ENCODE measurements around the gene DDX19B. TPM values are rescaled to one million over a fixed set of nuclear protein-coding genes. Genes with fewer than 3 reads are reported as not detected.
A peak's percentile ranks its signal among the peaks of the same experiment; 100 is the strongest.
"Not testable (repeated sequence)": the region's sequence is repeated elsewhere in the genome, so short reads cannot be mapped to it uniquely, and the experiment has no call there.

The DDX19B gene
- 14.6 TPM for total RNA-seq

DNA sequence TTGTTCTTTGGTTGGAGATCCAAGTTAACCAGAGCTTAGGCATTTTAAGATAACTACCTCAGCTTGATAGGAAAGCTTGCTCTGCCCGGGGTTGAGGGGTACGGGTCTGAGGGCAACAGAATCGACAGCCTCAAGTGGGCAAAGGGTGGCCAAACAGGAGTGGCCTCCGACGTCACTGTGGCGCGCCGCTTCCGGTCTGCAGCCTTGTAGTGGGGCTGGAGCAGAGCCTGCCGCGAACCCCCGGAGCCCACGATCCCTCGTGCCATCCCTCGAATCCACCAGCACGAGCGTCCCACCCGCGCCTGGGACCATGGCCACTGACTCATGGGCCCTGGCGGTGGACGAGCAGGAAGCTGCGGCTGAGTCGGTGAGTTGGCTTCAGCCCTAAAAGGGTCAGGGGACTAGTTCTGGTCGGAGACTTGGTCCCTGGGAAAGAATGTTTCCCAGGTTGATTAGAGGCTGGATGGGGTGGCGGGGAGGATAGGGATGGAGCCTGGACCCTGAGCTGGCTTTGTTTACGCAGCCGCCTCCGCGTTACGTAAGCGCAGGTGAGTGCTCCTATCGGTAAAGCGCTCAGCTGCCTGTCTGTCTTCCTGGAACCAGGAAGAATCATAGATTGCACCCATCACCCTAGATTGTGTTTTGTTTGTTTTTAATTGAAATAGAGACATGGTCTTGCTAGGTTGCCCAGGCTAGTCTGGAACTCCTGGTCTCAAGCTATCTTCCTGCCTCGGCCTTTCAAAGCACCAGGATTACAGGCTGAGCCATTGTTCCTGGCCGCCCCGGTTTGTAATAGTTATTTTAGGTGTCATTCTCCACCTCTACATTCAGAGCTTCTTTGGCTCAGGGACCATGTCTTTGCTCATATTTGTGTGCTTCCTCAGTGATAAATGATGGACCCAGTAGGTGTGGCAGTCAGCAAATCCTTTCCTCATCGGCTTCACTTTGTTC lies at the start of gene DDX19B:
TSS of gene DDX19B (plus strand) at position 199 of the 951 bp plus-strand sequence. CDS start at position 311, 112 bp downstream.
- DNase-seq (ENCODE audit: low spot score) (peak; percentile 84), ATAC-seq (peak; percentile 91)

DNA sequence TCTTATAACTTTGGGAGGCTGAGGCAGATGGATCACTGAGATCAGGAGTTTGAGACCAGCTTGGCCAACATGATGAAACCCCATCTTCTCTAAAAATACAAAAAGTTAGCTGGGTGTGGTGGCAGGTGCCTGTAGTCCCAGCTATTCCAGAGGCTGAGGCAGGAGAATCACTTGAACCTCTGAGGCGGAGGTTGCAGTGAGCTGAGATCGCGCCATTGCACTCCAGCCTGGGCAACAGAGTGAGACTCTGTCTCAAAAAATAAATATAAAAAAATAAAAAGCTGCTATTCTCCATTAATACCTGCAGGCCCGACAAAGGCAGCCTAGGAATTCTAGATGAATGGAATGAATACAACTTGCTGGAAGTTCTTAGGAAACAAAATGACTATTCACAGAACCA lies 49.3 kb upstream of the DDX19B start:
- ATAC-seq; DNase-seq (ENCODE audit: low spot score): not testable (repeated sequence)

DNA sequence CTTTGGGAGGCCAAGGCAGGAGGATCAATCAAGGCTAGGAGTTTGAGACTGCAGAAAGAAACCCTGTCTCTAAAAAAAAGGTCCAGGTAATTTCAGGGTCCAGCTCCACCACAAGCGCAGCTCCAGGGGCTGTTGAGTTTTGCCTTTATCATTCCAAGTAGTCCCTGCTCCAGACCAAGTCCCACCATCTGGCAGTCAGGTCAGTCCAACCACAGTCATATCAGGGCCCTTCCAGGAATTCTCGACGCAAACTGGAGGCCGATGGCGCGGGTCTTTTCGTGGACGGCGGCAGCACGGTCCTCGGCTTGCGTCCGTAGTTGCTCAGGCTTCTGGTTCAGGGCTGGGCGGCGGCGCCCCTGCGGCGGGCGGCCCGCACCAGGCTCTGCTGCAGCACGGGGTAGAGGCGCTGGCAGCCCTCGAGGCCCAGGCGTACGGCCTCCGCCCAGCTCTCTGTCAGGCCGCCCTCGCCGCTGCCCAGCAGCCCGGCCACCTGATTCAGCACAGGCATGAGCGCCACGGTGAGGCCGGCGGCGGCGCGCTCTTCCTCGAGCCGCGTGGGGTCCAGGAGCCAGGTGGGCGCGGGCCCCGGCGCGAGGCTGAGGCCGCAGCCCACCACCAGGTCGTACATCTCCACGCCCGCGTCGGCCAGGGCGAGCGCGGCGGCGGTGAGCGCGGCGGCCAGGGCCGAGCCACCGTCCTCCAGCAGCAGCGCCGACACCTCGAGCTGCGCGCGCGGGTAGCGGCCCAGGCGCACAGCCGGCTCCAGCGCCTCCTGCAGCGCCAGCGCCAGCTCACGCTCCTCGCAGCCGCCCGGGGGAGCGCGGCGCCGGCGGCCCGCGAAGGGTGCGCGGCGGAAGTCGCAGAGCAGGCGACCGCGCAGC lies 48.0 kb upstream of the DDX19B start:
- ATAC-seq = peak; percentile 76
- DNase-seq (ENCODE audit: low spot score) = peak; percentile 75

DNA sequence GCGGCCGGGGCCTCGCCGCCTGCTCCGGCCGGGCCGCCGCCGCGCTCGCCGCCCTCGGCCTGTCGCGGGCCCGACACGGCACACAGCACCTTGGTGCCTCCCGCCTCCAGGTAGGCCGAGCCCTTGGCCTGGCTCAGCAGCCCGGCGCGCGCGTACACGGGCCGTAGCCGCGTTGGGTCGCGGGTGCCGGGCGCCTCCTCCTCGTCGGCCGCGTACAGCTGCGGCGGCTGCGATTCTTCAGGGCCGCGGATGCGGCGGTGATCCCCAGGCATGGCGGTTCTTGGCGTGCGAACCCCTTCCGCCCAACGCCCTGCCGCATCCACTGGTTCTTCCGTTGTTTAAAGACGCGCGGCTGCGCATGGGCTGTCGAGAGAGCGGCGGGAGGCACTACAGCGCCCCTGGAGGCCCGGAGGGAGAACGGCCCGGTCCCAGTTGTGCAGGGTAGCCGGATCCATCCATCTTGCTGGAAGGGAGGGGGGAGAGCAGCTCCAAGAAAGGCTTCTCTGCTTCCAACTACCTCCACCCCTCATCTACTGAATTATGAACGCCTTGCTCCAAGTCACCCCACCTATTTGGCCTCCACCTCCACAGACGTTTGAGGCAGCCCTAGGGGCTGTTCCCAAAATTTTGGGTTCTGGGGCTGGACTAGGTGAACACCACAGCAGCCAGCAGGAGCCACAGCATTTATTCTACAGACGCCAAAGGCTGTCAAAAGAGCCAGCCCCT lies 47.2 kb upstream of the DDX19B start, which contains the start of gene EXOSC6:
TSS of gene EXOSC6 (minus strand) at position 312 of the 726 bp plus-strand sequence. CDS start at position 272, 40 bp downstream.
- ATAC-seq (peak; percentile 92), DNase-seq (ENCODE audit: low spot score) (peak; percentile 91)

DNA sequence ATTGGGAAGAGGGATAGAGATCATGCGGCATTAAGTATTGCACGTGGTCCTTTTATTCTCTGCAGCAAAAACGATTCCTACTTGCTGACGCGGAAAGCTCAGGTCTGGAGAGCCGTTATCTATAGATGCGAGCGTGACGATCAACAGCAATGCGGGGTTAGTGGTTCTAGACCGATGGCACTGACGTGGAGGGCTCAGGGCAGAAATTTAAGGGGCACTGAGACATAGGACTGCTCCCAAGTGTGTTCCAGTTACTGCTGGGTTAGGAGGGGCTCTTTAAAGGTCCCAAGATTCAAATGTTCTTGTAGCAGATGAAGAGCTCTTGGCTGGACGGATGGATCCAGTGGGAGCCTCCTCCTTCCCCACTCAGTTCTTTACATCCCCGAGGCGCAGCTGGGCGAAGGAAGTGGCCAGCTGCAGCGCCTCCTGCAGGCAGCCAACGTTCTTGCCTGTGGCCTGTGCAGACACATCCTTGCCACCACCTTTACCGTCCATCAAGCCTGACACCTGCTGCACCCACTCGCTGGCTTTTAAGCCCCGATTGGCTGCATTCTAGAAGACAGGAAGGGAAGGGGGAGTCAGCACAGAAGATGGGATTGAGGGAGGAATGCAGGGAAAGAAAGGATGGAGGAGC lies 46.5 kb upstream of the DDX19B start:
- DNase-seq (ENCODE audit: low spot score) (no peak), ATAC-seq (no peak)

DNA sequence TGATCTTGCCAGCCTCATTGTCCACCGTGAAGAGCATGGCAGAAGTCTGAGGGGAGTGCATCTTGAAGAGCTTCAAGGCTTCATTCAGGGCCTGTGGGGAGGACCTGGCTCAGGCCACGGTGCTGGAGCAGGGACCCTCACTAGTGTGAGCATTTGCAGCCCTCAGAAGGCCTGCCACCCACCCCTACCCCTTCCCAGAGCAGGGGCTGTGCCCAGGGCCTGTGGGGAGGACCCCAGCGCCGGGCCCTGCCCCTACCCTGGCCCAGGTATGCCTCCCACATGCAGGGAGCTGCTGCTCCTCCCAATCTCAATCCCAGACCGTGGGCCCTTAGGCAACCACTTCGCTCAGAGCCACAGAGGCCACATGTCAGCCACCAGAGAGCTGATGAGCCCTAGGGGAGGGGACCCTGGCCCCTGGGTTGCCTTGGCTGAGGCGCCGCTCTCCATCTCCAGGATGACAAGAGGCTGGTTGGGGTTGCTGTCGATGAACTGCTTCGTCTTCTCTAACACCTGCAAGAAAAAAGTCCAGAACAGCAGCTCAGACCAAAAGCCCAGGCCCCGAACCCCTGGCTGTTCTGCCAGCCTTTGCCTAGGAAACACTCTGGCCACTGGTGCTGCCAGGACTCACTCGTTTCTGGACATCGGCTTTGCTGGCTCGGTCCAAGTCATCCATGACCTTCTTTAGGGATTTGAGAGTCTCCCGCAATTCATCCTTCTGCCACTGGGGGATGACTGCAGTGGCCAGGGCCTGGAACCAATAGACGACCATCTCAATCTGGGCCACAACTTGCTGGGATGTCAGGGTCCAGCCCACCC lies 45.5 kb upstream of the DDX19B start:
- no peak for ATAC-seq

DNA sequence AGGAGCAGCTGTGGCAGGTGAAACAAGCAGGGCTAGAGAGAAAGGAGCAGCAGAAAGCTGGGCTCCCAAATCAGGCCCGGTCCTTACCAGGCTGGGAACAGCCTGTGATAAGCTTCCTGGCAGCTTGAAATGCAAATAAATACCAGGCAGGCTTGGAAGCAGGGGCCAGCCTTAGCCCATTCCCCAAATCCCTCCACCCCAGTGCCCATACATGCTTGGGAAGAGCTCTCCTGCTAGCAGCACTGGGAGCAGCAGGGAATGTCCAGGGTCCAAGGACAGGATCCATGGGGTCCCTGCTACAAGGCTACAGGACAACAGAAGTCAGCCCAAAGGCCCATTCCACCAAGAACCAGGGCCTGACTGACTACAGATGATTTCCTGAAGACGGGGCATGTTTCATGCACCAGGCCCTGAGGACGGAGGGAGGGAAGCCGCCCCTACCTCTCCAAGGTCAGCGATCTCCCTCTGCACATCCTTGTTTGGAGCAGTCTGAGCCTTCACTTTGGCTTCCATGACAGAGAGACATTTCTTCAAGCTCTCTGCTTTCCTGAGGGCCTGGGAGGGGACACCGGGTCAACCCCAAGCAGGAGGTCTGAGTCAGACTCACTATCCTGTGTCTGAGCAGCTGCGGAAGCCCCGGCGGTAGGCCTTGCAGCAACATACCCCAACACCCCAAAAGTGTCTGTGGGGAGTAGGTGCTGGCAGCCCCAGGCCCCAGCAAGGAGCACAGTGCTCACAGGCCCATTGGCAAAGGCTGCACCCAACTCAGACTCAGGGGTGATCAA lies 44.6 kb upstream of the DDX19B start:
- DNase-seq (ENCODE audit: low spot score) = no peak
- no peak for ATAC-seq

More for the DNA sequence above, 45.5 kb upstream of the DDX19B start:
- no peak for DNase-seq (ENCODE audit: low spot score)

DNA sequence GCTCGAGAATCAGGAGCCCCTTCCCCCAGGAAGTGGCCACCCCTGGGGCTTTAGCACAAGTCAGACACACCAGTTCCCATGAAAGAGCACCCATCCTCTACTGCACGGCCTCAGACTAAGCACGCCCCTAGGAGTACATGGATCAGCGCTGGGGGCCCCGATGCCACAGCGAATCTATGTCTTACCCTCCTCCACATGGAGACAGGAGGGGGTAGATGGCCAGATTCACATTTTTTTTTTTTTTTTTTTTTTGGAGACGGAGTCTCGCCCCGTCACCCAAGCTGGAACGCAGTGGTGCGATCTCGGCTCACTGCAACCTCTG lies 44.1 kb upstream of the DDX19B start:
- no peak for DNase-seq (ENCODE audit: low spot score)
- ATAC-seq = no peak

DNA sequence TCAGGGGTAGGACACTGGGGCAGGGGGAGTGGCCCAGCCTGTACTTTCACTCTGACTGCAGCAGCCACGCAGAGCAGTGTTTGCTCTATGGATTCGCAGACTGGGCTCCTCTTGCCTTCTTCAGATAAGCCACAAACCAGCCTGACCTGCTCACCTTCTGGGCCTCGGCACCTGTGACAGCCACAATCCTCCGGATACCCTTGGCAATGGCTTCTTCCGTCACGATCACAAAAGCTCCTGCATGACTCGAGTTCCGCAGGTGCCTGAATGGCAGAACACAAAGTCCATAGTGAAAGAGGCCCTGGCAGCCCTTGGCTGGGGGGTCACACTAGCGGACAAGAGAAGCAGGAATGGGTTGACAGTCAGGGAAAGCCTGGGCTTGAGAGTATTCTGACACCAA lies 43.4 kb upstream of the DDX19B start:
- DNase-seq (ENCODE audit: low spot score) = no peak
- ATAC-seq = no peak

DNA sequence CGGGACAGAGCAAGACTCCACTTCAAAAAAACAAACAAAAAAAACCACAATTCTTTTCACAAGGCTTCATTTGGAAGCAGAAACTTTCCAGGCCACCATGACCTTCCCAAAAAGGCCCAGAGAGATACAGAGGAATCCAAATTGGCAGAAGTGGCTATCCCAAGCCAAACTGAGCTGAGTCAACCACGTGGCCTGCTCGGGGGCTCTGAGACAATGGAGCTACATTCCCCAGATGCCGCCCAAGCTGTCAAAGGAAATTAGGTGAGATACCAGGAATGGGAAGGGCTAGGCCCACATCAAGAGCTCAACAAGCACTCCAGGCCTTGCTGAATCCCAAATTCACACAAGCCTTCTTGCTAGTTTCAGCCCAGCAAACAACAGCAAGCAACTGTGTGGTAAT lies 41.6 kb upstream of the DDX19B start:
- ATAC-seq (no peak), DNase-seq (ENCODE audit: low spot score) (no peak)

DNA sequence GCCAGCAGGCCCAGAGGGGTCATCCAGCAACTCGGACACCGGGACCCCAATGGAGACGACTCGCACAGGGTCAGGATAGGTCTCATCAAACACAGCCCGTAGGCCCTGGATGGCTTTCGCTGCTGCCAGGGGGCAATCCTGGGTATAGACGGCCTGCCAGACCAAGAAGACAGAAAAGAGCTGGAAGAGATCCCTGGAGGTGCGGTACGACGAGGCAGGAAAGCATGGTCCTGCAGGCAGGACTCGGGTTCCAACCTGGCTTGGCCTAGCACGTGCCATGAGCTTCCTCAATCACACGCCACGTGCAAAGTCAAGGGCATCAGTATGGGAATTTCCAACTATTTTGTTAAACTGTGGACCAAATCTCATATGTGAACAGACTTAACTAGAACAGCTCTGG lies 40.9 kb upstream of the DDX19B start:
- DNase-seq (ENCODE audit: low spot score) (no peak), ATAC-seq (no peak)

DNA sequence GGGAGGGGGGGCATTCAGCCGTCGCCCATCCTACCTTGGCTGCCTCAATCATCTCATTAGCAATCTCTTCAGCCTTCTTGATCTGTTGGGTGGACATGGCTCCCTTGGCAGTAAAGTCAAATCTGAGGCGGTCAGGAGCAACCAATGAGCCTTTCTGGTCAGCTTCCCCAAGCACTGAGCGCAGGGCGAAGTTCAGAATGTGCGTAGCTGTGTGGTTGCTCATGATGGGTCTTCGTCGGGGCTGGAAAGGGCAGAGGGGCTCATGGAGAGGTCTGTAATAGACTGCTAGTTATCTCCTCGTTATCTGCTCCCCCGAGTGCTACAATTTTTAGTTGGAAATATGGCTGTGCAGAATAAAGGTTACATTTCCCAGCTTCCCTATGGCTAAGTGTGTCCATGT lies 40.0 kb upstream of the DDX19B start:
- DNase-seq (ENCODE audit: low spot score) (no peak), ATAC-seq (no peak)

DNA sequence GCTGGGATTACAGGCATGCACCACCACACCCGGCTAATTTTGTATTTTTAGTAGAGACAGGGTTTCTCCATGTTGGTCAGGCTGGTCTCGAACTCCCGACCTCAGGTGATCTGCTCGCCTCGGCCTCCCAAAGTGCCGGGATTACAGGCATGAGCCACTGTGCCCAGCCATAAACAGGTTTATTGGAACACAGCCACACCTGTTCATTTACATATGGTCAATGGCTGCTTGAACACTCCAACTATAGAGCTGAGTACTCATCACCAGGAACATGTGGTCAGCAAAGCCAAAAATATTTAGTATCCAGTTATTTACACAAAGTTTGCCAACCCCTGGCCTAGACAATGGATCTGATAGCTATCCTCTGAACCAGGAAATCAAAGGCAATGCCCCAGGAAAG lies 39.1 kb upstream of the DDX19B start:
- DNase-seq (ENCODE audit: low spot score); ATAC-seq: not testable (repeated sequence)

DNA sequence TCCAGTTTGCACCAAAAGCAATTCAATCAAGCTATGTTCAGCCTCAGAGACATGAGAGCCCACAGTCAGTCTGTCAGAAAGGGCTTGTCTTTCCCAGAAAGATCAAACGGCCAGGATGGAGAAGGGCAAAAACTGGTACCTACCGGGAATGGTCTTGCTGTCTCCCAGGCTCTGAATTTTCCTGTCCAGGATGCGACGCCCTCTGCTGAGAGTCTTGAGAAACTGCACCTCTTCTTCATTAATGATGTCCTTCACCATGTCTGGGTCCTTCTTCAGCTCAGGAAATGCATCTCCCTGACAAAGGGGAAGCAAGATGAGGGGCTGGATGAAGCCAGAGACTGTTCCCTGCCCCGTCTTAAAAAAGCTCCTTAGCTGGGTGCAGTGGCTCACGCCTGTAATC lies 31.5 kb upstream of the DDX19B start:
- ATAC-seq (peak; percentile 81), DNase-seq (ENCODE audit: low spot score) (no peak)

DNA sequence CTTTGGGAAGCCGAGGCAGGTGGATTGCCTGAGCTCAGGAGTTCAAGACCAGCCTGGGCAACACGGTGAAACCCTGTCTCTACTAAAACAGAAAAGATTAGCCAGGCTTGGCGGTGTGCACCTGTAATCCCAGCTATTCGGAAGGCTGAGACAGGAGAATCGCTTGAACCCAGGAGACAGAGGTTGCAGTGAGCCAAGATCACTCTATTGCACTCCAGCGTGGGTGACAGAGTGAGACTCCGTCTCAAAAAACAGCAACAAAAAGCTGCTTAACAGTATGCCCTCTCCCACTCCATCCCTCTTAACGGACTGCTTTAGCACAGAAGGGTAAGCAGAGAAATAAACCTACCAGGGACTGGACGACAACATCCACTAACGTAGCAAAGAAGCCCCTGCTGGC lies 31.1 kb upstream of the DDX19B start:
- not testable (repeated sequence) for DNase-seq (ENCODE audit: low spot score); ATAC-seq

DNA sequence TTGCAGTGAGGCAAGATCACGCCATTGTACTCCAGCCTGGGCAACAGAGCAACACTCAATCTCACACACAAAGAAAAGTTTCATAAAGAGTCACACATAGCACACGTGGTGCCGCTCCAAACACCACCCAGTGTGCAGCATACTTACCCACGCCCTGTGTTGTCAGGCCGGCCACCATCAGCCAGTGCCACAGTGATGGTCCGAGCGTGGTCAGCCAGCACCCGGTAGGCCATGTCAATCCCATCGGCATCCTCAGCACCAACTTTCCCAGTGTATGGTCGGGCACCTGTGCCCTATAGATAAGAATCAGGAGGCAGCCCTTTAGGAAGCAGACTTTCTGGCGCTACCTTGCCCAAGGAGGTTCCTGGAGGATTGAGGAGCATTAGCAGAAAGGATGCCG lies 29.5 kb upstream of the DDX19B start:
- DNase-seq (ENCODE audit: low spot score) (no peak), ATAC-seq (no peak)

DNA sequence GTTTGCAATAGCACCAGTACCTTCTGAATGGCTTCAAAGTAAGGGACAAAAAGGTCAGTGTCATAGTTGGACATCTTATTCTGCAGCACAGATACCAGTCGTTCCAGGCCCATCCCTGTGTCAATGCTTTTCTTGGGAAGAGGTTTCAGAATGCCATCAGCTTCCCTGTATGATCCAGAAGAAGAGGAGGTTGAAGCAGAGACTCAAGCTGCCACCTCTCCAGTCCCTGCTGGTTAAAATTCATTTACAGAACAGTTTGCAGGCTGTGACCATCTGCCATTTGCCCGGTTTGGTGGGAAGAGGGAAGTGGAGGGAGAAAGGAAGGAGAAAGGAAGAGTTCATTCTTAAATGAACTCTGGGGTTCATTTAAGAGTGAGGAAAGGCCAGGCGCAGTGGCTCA lies 28.8 kb upstream of the DDX19B start:
- DNase-seq (ENCODE audit: low spot score) (no peak), ATAC-seq (no peak)

DNA sequence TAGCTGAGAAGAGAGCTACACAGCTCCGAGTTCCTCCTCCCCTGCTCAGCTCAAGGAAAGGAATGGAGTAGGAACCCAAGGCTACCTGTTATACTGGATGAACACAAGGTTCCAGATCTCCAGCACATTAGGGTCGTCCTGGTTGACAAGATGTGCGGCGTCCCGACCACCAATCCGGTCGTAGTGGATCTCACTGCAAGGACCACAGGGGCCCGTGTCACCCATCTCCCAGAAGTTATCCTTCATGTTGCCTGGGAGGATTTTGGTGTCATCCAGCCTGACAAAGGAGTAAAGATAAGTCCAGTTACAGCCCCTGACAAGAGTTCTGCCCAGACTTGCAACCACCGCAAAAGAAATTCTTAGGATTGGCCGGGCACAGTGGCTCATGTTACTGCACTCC lies 27.3 kb upstream of the DDX19B start:
- DNase-seq (ENCODE audit: low spot score) (no peak), ATAC-seq (no peak)

DNA sequence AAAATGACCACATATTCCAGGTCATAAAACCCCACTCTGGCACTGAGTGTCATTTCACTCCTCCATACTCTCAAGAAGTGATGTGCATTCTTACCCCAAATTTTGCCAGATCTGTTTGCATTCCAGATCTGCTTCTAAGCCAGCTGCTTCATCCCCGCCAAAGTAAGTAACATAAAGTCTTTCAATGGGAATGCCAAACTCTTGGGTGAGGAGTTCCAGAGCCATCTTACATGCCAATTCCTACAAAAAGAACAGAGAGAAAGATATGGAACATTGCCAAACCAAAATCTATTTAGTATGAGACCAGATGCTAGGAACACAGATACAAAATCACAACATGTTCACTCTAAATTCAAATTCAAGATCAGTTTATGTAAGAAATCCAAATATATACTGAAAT lies 22.6 kb upstream of the DDX19B start:
- ATAC-seq (no peak), DNase-seq (ENCODE audit: low spot score) (no peak)

All from left lobe of liver (tissue), 2 donors.